Skeletal muscle cell (primary cell): Measurements from ENCODE around the gene PARD3B.

Experiments
- DNase-seq: peaks from one replicate; pipeline ENCODE4 v3.0.0-alpha.2; 2010; ENCODE audit warnings: low read depth
- H3K4me3 ChIP-seq: 2 replicates; pipeline ENCODE4 v1.5.1; 2011; ENCODE audit warnings: low read depth, mild to moderate bottlenecking, control low read depth, low read length, moderate library complexity

The PARD3B gene

DNA sequence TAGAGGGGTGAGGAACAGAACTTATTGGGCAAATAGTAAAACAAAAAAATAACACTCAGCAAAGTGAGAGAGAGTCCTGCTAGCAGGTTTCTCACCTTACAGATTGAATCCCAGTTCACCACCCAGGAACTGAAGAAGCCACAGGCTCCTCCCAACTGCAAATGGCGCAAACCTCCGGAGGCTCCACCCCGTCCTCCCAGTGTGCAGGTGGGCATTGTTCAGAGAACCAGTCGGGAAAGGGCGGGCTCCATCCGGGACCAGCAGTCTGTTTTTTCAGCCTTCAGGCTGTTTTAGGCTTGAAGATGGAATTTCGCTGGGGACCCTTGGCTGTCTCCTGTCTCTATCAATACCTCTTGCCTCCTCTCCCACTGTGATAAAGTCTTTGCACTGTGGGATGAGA lies 317.5 kb downstream of the PARD3B start:
- DNase-seq, result no peak
- H3K4me3 ChIP-seq, result no peak overlapping the region

DNA sequence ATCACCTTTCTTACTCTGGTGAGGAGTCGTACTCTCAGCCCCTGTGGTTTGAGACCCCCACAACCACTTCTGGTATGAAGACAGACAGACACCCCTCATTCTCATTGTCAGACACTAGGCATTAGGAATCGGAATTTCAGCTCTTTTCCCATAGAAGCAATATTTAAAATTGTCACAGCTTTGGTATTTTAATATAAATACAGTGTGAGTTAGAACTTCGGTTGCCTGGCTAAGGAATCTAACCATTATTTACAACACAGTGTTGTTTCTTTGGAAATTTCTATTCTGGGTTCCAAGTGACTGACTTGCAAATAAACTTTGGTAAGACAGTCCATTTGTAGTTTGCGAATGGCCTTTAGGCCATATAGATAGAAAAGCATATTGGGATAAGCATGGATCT lies 318.1 kb downstream of the PARD3B start:
- no peak overlapping the region for H3K4me3 ChIP-seq
- no peak for DNase-seq

DNA sequence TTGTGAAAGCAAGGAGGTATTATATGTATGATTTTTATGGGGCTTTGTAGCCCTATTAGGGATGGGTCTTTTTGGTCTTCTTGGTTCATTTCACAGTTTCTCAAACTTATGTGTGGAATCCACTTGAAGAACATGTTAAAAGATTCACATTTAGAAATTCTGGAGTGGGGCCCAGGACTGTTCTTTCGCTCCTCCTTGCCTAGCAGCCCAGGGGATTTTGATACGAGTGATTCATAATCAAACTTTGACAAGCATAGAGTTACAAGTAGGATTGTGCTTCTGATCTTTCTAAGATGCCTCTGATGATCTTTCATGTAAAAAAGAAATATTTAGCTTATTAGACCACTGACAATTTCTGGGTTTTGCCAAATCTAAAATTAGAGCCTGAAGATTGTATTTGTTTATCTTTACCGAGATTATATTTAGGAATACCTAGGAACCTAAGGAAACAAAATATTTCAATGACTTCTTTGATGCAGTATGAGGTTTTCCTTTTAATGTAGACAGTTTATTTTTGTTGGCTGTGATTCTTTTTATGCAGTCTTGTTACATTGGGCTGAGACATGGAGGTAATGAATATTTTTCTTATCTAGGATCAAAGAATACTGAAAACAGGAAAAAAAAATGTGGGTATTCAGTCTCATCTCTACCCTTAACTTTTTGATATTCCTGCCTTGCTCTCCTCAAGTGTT lies 324.0 kb downstream of the PARD3B start:
- DNase-seq, result peak; percentile 43
- H3K4me3 ChIP-seq, result no peak overlapping the region

DNA sequence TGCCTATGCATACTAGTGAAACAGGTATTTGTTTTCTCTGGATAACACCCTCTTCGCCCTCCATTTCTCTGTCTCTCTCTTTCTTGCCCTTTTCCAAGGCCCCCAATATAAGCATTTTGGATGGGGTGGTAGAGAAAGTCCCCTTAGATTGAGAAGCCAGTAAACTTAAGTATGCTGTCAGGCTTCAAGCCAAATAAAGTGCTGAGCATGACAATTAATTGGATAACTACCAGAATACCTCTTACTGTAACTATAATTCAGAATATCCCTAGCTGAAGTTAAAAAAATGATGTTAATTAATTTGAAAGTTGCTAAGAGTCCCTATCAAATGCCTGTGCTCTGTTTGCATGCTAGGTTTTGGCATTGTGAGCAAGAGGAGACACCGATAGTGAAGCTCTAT lies 324.8 kb downstream of the PARD3B start:
- no peak for DNase-seq
- H3K4me3 ChIP-seq, result no peak overlapping the region

DNA sequence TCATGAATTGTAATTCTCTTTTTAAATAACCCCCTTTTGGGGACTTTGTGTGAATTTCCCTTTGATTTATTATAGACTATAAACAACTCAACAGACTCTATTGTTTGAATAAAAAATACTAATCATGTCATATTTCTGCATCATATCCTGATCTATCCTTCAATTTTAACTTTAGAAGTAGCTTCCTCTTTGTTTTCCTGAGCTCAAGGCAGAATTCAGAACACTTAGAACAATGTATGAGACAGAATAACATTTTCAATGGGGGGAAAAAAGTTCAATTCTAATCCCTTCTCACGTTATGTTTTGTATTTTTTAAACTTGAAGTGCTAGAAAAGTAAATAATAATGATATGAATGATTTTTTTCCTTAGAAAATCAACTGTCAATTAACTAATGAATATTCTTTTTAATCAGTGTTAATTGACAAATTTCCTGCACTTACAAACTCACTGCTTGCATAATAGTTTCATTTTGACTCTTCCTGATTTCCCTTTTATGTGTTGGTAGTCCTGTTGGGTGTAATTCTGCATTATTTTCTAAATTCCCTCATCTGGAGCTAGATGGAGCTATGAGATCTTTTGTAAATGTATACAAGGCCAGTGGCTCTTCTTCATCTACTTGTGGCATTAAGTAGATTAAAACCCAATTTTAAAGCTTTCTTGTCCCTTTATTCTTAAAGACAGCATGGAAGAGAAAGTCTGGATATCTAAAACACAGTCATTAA lies 326.1 kb downstream of the PARD3B start:
- H3K4me3 ChIP-seq, result no peak overlapping the region
- no peak for DNase-seq

DNA sequence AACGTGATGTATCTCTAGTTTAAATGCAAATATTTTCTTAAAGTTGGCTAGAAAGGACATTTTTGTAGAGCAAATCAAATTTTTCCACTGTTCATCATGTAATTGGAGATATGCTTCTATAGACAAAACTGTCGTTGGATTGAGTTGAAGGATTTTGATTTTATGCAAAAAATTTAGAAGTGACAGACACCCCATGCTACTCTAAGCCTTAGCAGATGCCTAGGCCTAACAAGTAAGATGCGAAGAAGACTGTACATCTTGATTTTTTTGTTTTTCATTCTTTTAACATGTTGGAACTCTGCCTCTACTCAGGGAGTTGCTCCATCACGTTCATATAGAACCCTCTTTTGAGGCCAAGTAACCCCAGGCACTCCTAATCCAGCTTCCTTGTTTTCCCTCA lies 331.0 kb downstream of the PARD3B start:
- H3K4me3 ChIP-seq, result no peak overlapping the region
- DNase-seq, result no peak

DNA sequence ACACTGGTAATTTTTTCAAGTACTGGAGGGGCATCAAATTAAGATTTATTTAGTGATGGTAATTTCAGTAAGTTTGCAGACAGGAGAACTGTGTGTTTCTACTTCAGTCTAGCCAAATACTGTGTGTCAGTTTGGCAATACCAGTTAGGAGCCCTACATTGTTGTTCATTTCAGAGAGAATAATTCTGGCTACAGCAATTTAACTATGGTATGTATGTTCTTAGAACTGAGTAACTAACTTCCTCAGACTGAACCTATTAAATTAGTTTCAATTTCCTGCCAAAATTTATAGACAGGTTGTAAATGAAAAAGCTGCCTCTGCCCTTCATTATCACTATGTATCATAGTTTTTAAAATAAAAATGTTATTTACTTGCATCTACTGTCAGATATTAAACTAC lies 332.4 kb downstream of the PARD3B start:
- H3K4me3 ChIP-seq, result no peak overlapping the region
- DNase-seq, result no peak

DNA sequence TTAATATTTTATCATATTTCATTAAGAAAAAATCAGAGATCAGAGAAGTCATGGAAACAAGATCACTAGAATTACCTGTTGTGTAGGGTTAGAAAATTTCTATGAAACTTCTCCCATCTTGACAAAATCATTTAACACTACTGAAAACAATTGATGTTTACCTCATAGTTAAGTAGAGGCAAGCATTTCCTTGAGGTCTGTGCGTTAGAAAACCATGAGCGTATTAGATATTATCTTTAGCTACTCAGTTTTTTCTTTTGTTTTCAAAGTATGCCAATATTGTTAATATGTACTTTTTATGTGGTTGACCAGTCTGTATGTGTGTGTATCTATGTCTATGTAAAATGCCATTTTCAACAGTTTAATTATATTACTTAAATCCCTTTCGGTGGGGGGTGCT lies 335.7 kb downstream of the PARD3B start:
- H3K4me3 ChIP-seq, result no peak overlapping the region
- no peak for DNase-seq

DNA sequence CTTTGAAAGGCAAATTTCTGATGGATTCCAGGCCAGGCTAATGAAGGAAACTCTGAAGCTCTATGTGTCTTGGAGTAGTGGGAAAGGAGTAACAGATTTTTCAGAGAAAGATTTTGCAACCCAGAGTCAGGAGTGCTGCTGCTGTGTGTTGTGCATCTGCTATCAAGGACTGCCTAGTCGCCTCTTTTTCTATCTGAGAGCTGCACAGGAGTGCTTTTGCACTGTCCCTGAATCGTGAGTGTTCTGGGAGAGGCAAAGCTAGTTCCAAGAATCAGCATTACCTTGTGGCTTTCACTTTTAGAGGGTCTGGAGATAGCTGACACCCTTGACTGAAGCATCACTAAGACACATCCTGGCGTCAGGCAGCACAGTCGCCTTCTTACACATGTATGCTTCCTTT lies 336.4 kb downstream of the PARD3B start:
- H3K4me3 ChIP-seq, result no peak overlapping the region
- no peak for DNase-seq

DNA sequence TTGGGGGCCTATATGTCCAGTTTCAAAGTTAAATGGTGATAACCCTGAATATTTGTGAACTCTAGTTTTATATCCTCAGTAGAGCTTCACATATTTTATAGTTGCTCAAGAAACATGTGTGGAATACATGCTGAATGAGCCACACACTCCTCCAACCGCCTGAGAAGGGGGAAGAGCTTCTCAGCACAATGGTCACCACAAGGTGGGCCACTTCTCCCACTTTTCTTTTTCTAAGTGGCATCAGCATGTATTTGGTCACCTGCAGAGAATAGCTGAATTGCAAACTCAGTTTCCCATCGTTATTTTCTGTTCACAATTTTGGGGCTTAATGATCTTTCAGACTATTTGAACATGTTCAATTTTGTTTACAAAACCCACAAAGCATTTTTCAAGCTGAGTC lies 340.5 kb downstream of the PARD3B start:
- H3K4me3 ChIP-seq, result no peak overlapping the region
- DNase-seq, result no peak

DNA sequence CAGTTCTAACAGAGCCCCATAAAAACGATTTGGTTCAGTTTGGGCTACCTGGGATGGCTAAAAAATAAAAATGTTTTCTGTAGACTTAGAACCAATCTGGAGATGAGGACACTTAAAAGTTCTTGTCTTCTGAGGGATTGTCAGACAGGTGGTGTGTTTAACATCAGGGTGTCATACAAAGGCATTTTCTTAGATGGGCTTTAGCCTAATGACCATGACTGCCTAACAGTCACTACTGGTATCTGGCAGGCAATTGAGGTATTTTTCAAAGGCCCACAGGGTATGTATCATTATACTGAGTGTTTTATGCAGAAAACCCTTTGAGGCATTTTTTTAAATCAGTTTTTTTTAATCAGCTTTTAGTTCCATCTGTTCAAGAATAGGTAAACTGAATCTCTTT lies 341.4 kb downstream of the PARD3B start:
- DNase-seq, result no peak
- no peak overlapping the region for H3K4me3 ChIP-seq

DNA sequence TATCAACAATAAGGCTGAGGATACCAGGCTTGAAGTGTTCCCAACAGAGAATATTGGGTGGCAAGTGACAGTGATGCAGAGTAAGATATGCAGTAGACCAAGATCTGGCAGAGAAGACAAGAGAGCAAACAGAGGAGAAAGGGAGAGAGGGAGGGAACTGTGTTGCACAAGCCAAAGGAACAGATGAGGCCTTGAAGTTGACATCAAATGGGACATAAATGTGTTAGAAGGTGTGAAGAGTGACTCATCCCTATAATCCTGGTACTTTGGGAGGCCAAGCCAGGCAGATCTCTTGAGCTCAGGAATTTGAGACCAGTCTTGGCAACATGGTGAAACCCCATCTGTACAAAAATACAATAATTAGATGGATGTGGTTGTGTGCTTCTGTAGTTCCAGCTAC lies 342.9 kb downstream of the PARD3B start:
- no peak overlapping the region for H3K4me3 ChIP-seq
- DNase-seq, result no peak

DNA sequence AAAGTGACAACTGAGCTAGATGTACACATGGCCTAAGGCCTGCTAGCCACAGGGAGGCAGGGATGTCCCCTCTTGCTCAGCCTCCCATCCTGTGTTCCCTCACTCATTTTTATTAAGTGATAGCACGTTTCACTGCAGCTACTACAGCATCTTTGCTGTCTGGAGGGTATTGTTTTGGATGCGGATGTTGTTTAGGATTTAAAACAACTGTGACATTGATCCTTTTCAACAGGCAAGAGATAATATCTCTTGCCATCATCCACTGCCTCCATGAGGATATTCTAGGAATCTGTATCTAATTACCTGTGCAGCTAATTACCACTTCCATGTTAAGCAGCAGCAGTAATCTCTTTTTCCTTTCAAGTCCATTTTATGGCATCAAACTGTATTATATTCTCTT lies 345.4 kb downstream of the PARD3B start:
- H3K4me3 ChIP-seq, result no peak overlapping the region
- DNase-seq, result no peak

DNA sequence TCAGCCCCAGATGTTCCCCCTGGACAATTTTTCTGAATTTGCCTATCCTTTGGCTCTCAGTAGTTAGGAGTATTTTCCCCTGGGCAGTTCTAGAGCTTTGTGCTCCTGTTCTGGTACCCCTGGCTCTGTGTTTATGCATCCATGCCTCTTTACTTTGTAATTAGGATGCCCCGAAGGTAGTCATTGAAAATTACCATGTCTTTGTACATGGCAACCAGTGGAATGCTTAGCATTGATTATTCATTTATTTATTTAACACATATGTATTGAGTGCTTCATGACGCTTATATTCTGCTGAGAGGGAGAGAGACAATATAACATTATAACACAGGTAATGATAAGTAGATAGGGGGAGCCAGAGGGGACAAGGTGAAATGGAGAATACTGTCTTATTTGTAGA lies 346.5 kb downstream of the PARD3B start:
- no peak overlapping the region for H3K4me3 ChIP-seq
- DNase-seq, result no peak

DNA sequence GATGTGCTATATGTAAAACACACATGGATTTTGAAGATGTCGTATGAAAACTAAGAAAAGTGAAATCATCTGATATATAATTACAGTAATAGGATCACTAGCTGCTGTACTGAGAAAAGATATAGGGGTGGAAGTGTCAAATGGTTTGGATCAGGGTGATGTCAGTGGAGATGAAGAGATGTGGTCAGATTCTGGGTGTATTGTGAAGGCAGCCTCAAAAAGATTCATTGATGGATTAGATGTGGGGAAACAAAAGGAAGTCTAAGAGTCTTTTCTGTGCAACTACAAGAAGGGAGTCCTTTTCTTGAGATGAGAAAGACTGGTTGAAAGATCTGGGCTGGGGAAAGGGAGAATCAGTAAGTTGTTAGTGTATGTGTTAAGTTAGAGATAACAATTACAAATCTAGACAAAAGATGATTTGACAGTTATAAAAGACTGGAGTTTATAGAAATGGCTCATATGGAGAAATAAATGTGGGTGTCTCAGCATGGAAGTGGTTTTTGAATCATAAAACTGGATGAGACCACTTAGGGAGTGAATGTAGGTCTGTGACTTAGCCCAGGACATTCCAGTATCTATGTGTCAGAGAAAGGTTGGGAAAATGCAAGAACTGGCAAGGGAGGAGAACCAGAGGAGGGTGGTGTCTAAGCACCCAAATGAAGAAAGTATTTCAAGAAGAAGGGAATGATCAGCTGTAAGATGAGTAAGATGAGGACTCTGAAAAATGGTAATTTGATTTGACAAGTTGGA lies 347.4 kb downstream of the PARD3B start:
- DNase-seq, result peak; percentile 65
- H3K4me3 ChIP-seq, result no peak overlapping the region

DNA sequence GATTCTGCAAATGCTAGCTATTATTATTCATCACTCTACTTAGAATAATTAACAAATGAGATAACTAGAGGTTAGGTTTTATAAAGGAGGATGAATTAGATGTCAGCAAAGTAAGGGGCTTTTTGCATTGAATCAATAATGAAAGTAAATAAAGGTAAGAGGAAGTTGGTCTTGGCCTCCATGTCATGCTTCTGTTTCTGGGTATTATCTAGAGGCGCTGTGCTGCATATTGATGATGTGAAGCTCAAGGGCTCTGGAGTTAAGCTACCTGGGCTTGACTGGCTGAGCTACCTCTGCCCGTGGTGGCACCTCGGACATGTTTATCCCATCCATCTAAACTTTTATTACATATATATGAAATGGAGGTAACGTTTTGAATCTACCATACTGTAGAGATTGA lies 350.9 kb downstream of the PARD3B start:
- DNase-seq, result no peak
- no peak overlapping the region for H3K4me3 ChIP-seq

DNA sequence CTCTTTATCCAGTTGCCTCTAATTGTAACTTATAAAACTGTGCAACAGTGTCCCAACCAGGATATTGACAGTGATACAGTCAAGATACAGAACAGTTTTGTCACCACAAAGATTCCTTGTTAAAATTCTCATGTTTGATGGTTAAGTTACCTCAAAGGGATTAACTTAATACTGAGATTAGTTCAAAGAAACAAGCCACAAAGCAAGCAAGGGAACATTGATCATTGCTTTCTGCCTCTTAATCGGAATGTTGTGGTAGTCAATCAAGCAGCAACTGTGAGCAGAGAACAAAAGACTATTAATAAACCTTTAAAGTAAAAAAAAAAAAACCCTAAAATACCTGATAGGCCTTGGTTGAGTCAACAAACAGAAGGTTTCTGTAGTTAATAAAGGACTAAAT lies 352.3 kb downstream of the PARD3B start:
- DNase-seq, result no peak
- no peak overlapping the region for H3K4me3 ChIP-seq

DNA sequence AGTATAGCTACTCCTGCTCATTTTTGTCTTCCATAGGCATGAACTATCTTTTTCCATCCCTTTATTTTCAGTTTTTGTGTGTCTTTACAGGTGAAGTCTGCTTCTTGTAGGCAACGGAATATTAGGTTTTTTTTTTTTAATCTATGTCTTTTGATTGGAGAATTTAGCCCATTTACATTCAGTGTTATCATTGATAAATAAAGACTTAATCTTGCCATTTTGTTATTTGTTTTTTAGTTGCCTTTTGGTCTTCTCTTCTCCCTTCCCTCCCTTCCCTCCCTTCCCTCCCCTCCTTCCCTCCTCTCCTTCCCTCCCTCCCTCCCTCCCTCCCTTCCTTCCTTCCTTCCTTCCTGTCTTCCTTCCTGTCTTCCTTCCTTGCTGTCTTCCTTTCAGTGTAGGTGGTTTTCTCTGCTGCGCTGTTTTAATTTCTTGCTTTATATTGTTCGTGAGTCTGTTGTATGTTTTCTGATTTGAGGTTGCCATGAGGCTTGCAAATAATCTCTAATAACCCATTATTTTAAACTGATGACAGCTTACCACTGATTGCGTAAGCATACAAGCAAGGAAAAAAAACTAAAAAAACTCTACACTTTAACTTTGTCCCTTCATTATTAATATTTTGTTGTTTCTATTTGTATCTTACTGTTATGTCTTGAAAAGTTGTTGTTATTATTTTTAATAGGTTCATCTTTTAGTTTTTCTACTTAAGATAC lies 353.8 kb downstream of the PARD3B start:
- no peak overlapping the region for H3K4me3 ChIP-seq
- DNase-seq, result no peak

DNA sequence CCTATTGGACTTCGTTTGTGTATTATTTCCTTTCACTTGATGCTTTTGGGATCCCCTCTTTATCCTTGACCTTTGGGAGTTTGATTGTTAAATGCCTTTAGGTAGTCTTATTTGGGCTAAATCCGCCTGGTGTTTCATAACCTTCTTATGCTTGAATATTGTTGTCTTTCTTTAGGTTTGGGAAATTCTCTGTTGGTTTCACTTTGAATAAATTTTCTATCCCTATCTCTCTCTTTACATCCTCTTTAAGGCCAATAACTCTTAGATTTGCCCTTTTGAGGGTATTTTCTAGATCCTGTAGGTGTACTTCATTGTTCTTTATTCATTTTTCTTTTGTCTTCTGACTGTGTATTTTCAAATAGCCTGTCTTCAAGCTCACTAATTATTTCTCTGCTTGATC lies 354.7 kb downstream of the PARD3B start:
- no peak for DNase-seq
- no peak overlapping the region for H3K4me3 ChIP-seq

DNA sequence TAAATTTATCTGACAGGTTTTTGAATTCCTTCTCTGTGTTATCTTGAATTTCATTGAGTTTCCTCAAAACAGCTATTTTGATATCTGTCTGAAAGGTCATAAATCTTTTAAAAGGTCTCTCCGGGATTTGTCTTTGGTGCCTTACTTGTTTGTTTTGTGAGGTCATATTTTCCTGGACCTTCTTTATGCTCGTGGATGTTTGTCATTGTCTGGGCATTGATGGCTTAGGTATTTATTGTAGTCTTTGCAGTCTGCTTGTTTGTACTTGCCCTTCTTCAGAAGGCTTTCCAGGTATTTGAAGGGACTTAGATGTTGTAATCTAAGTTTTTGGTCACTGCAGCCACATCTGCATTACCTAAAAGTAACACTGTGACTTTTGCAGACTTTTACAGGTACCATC lies 355.2 kb downstream of the PARD3B start:
- no peak overlapping the region for H3K4me3 ChIP-seq

More for the DNA sequence above, 355.2 kb downstream of the PARD3B start:
- DNase-seq, result no peak
